Type B pancreatic cell (in vitro differentiated cells): ENCODE data around the gene PEX16. TPM values are rescaled to one million over a fixed set of nuclear protein-coding genes. Genes with fewer than 3 reads are reported as not detected.

Experiments
- DNase-seq: peaks from one replicate; pipeline ENCODE4 v3.0.0; 2021; ENCODE audit warnings: mixed read lengths; ENCODE audit not compliant: unreplicated experiment; ENCODE audit errors: extremely low spot score
- H3K27ac Mint-ChIP-seq: 2 replicates; pipeline ENCODE4 v1.8.0; 2021; ENCODE audit warnings: mild to moderate bottlenecking, mixed read lengths
- H3K27me3 Mint-ChIP-seq: 2 replicates; pipeline ENCODE4 v1.8.0; 2021; ENCODE audit warnings: mixed read lengths
- H3K36me3 Mint-ChIP-seq: 2 replicates; pipeline ENCODE4 v1.8.0; 2021; ENCODE audit warnings: mixed read lengths
- H3K4me1 Mint-ChIP-seq: one replicate; pipeline ENCODE4 v1.8.0; 2021; ENCODE audit warnings: mixed read lengths; ENCODE audit not compliant: unreplicated experiment
- H3K4me3 Mint-ChIP-seq: 2 replicates; pipeline ENCODE4 v1.8.0; 2021; ENCODE audit warnings: mild to moderate bottlenecking, mixed read lengths
- H3K9me3 Mint-ChIP-seq: 2 replicates; pipeline ENCODE4 v1.8.0; 2021; ENCODE audit warnings: mixed read lengths
- total RNA-seq: library from RNA; stranded (reverse); gene quantifications from 2 replicates; pipeline ENCODE4 v1.2.1, GENCODE V29; 2021; ENCODE audit warnings: low replicate concordance
- TF ChIP-seq, protein P1 (sequence below): fragments of 200-600 bp; sonication (generic); conservative IDR thresholded peaks from 2 replicates; pipeline ENCODE4 v1.5.0; 2021; ENCODE audit warnings: antibody characterized with exemption, mild to moderate bottlenecking

Gene PEX16
- total RNA-seq, 1 donor from 2014 or later: 21.7 TPM

DNA sequence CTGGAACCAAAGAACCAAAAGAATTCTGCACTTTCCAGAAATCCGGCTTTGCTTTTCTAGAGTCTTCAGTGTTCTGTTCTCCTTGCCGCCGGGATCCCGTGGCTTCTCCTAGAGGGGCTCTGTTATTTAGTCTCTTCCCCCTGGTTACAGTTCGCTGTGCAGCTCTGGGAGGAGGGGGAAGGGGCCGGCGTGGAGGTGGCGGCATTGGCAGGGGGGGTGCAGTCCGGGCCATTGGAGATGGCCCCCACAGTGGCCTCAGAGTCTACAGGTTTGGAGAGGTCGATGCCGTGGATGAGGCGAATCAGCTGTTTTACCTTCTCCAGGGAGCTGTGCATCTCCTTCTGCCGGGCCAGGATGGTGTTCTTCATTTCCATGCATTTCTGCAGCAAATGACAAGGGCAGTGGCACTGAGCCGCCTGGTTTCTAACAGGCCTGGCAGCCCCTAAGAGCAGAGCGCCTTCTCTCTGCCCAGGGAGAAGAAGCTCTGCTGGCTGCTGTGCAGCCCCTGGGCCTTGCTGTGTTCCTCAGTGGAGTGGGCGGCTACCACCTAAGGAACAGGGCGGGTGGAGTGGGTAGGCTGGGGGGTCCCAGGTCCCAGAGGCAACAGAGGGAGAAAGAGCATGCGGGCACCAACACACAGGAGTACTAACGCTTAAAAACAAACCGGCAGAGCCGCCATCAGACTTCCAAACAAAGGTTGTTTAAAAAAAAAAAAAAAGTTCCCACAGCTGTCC lies 16.3 kb upstream of the PEX16 start:
- DNase-seq: no peak
- Mint-ChIP-seq H3K27ac (no peak overlapping the region), H3K36me3 (peaks cover 12% of the 10 kb centered on the region), H3K27me3 (no peaks in the 10 kb centered on the region), H3K9me3 (no peaks in the 10 kb centered on the region), H3K4me1 (peaks cover 6% of the 10 kb centered on the region), H3K4me3 (no peak overlapping the region)
- TF ChIP-seq, protein P1, sequence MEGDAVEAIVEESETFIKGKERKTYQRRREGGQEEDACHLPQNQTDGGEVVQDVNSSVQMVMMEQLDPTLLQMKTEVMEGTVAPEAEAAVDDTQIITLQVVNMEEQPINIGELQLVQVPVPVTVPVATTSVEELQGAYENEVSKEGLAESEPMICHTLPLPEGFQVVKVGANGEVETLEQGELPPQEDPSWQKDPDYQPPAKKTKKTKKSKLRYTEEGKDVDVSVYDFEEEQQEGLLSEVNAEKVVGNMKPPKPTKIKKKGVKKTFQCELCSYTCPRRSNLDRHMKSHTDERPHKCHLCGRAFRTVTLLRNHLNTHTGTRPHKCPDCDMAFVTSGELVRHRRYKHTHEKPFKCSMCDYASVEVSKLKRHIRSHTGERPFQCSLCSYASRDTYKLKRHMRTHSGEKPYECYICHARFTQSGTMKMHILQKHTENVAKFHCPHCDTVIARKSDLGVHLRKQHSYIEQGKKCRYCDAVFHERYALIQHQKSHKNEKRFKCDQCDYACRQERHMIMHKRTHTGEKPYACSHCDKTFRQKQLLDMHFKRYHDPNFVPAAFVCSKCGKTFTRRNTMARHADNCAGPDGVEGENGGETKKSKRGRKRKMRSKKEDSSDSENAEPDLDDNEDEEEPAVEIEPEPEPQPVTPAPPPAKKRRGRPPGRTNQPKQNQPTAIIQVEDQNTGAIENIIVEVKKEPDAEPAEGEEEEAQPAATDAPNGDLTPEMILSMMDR: no peak

DNA sequence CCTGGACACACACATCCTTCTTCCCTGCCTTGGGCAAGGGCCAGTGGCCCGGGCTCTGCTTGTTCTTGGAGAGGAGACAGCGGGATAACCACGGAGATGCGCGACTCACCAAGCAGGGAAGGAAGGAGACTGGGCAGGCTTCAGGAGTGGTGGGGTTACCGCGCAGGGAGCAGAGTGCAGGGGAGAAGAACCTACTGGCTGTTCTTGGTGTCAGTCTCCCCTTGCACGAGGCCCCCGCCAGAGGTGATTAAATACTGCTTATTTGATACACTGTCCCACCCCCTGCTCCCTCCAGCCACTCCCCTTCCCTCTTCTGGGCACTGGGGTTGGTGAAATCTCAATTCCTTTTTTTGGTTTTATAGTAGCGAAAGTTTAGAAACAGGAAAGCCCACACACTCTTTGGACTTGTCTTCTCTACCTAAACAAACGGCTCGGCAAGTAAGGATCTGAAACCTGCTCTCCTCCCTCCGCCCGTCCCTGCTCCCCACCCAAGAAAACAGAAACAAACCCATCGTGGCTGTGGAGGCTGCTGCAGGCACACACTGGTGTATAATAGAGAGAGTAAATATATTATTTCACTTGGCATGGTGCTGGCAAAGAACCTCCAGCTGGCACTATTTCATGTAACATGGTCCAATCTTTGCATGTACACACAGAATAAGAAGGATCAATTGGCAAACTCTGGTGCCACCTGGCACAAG lies 15.6 kb upstream of the PEX16 start:
- Mint-ChIP-seq H3K4me3 (no peak overlapping the region), H3K27ac (no peak overlapping the region), H3K36me3 (peaks cover 12% of the 10 kb centered on the region), H3K27me3 (no peaks in the 10 kb centered on the region), H3K9me3 (no peaks in the 10 kb centered on the region), H3K4me1 (peaks cover 6% of the 10 kb centered on the region)
- TF ChIP-seq, protein P1: no peak
- DNase-seq: no peak

DNA sequence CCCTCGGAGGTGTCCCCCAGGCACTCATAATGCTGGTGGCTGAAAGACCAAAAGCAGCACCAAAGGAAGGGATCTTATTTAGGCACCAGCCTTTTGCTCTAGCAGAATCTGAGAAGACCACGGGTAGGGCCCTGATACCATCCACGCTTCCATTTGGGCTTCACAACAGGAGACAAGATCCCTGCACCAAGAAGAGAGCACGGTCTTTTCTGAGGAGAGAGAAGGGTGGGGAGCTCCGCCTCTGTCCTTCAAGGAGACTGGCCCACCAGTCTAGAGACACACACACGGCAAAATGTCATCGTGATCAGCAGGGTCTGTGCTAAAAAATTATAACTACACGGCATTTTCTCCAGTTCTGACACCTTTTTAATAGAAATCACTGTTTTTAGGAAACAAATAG lies 14.5 kb upstream of the PEX16 start:
- no peak for DNase-seq
- no peak overlapping the region for H3K27ac Mint-ChIP-seq
- no peak overlapping the region for H3K4me3 Mint-ChIP-seq
- TF ChIP-seq, protein P1: no peak
- H3K9me3 Mint-ChIP-seq: no peaks in the 10 kb centered on the region
- peaks cover under 1% of the 10 kb centered on the region for H3K27me3 Mint-ChIP-seq
- H3K4me1 Mint-ChIP-seq: peaks cover 6% of the 10 kb centered on the region
- H3K36me3 Mint-ChIP-seq: peaks cover 12% of the 10 kb centered on the region

DNA sequence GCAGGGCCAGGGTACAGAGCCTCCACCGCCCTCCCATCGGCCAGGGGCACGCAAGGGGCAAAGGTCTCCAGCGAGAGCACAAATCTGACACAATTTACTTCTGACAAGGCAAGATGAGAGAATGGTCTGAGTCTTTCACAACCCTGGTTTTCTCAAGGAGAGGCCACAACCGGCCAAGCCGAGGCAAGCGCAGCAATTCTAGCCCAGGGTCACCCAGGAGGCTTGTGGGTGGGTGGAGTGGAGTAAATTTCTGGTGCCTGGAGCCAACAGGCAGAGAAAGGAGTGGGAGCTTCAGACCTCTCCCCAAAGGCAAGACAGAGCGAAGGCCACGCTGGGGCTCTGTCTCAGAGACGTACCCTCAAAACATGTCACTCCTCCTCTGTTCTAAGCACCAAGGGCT lies 14.1 kb upstream of the PEX16 start:
- Mint-ChIP-seq H3K27ac (peak overlapping the region; percentile 30), H3K36me3 (peaks cover 10% of the 10 kb centered on the region), H3K27me3 (peaks cover 3% of the 10 kb centered on the region), H3K4me3 (no peak overlapping the region), H3K4me1 (peaks cover 6% of the 10 kb centered on the region), H3K9me3 (no peaks in the 10 kb centered on the region)
- TF ChIP-seq, protein P1: no peak
- no peak for DNase-seq

DNA sequence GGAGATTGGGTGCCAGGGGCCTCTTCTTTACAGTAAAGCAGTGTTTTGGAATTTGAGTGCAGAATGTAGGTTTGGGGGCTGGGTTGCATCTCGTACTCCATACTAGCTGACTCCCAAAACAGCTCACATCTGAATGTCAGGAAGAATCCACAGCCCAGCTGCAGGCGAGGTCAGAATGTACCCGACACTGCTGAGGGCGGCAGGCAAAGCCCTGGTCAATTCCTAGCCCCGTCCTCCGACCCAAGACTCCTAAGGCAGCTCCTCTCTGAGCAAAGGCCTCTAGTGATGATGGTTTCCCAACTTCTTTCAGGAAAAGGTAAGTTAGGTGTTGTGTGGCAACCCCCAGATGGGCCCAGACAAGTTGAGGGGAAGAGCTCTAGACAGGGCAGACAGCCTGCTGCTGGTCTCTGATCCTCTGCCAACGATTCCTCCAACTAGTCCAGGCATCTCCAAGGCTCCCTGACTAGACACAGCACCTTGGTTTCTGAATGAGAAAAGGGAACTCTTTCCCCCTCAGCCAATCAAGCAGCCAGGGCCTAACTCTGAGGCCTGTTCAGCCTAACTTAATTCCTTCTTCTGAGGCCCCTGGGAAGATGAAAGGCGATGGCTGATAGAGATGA lies 13.4 kb upstream of the PEX16 start:
- Mint-ChIP-seq H3K27me3 (peaks cover 3% of the 10 kb centered on the region), H3K36me3 (peaks cover 7% of the 10 kb centered on the region), H3K4me3 (no peak overlapping the region), H3K4me1 (peaks cover 6% of the 10 kb centered on the region), H3K27ac (peak overlapping the region; percentile 30), H3K9me3 (no peaks in the 10 kb centered on the region)
- no peak for DNase-seq
- TF ChIP-seq, protein P1: no peak
